K562 (cell line): ENCODE data around the gene KLHL29. TPM values are rescaled to one million over a fixed set of nuclear protein-coding genes. Genes with fewer than 3 reads are reported as not detected.

Source experiments
- ATAC-seq: fragments of 200-7000 bp; cut with Tn5 transposase; 3 replicates; pipeline ENCODE4 v1.9.1; 2020; ENCODE audit warnings: moderate library complexity
- BruUV-seq: library from RNA; stranded (reverse); fragments of 400-500 nt; replicated peaks from 2 replicates; lab custom pipeline; 2021; lab: Mats Ljungman, UMichigan
- CTCF ChIA-PET: fragments of 300-600 bp; formaldehyde crosslinking; extraction: SDS; loops from one replicate; lab custom pipeline; 2021; ENCODE audit warnings: low intra/inter-chr PET ratio; lab: Yijun Ruan, JAX
- POLR2A ChIA-PET: fragments of 300-600, 350-650 bp; sonication (Branson Sonifier 250); formaldehyde crosslinking; extraction: SDS; loops from one replicate; lab custom pipeline; 2021; ENCODE audit warnings: antibody characterized with exemption, inconsistent platforms; lab: Yijun Ruan, JAX
- DNase-seq, 4 experiments: peaks; one replicate each; pipeline versions ENCODE4 v3.0.0 to v3.0.0-alpha.2; 2011 to 2018; ENCODE audit warnings: low spot score in 3 of 4, mixed read lengths in 3 of 4; ENCODE audit errors: extremely low read depth in 1 of 4
- FAIRE-seq: peaks from 2 replicates; lab custom pipeline; 2011; peaks lifted over from hg19 to GRCh38; lab: Jason Lieb, UNC
- H2AFZ ChIP-seq: 2 replicates; pipeline ENCODE4 v1.6.0; 2011; ENCODE audit warnings: low read depth, low read length, control low read depth, inconsistent platforms
- H3K27ac ChIP-seq: fragments of 200-600 bp; 3 replicates; pipeline ENCODE4 v1.8.0; 2011; ENCODE audit warnings: low read depth, mild to moderate bottlenecking, control low read depth, inconsistent platforms, low read length, moderate library complexity, mixed read lengths; ENCODE audit errors: extremely low read depth
- H3K27me3 ChIP-seq, 2 experiments: fragments of 300-600 bp in 1 of 2; 2 replicates in 1 of 2; 3 replicates in 1 of 2; pipeline versions ENCODE4 v1.6.0 to v1.8.0; 2011; ENCODE audit warnings: inconsistent platforms in 2 of 2, low read length in 2 of 2, mild to moderate bottlenecking in 1 of 2, mixed read lengths in 1 of 2, moderate library complexity in 1 of 2; ENCODE audit not compliant: control insufficient read depth in 2 of 2, insufficient read depth in 2 of 2
- H3K36me3 ChIP-seq: fragments of 300-600 bp; 3 replicates; pipeline ENCODE4 v1.8.0; 2011; ENCODE audit warnings: mild to moderate bottlenecking, low read length, inconsistent platforms; ENCODE audit not compliant: control insufficient read depth, insufficient read depth
- H3K4me1 ChIP-seq, 2 experiments: fragments of 200-600 bp in 1 of 2; replicated peaks in 1 of 2; 2 replicates in 1 of 2; 3 replicates in 1 of 2; pipeline versions ENCODE4 v1.5.1 to v1.8.0; 2011; ENCODE audit warnings: inconsistent platforms in 2 of 2, low read length in 2 of 2, mild to moderate bottlenecking in 1 of 2, mixed read lengths in 1 of 2, moderate library complexity in 1 of 2; ENCODE audit not compliant: control insufficient read depth in 2 of 2, insufficient read depth in 2 of 2
- H3K4me2 ChIP-seq: 2 replicates; pipeline ENCODE4 v1.6.1; 2011; ENCODE audit warnings: low read length, control low read depth, inconsistent platforms, mixed read lengths; ENCODE audit not compliant: insufficient read depth
- H3K4me3 ChIP-seq: fragments of 200-600 bp; sonication (generic), shearing (Covaris generic); 2 replicates; pipeline ENCODE4 v1.5.1; 2016; ENCODE audit warnings: control low read depth, inconsistent platforms
- H3K79me2 ChIP-seq: fragments of 200-600 bp; 3 replicates; pipeline ENCODE4 v1.8.0; 2011; ENCODE audit warnings: low read length, inconsistent platforms; ENCODE audit not compliant: control insufficient read depth, insufficient read depth
- H3K9ac ChIP-seq, 2 experiments: 2 replicates each; pipeline versions ENCODE4 v1.6.0 to v1.6.1; 2011; ENCODE audit warnings: low read depth in 2 of 2, low read length in 2 of 2, control low read depth in 1 of 2, inconsistent platforms in 1 of 2, mild to moderate bottlenecking in 1 of 2, mixed read lengths in 1 of 2; ENCODE audit not compliant: insufficient read depth in 1 of 2
- H3K9me1 ChIP-seq: one replicate; pipeline ENCODE4 v1.6.0; 2011; ENCODE audit warnings: inconsistent platforms, mild to moderate bottlenecking, low read length, moderate library complexity; ENCODE audit not compliant: control insufficient read depth, insufficient read depth
- H3K9me3 ChIP-seq: replicated peaks from 2 replicates; pipeline ENCODE4 v1.5.1; 2011; ENCODE audit warnings: low read depth, low read length, inconsistent platforms; ENCODE audit not compliant: control insufficient read depth, insufficient read depth
- H4K20me1 ChIP-seq: replicated peaks from 2 replicates; pipeline ENCODE4 v1.6.1; 2011; ENCODE audit warnings: low read length, inconsistent platforms, mixed read lengths; ENCODE audit not compliant: control insufficient read depth, insufficient read depth
- ETS1 ChIP-seq: conservative IDR thresholded peaks from 2 replicates; pipeline ENCODE4 v1.6.1; 2011; ENCODE audit warnings: low read depth, mild to moderate bottlenecking, low read length; ENCODE audit not compliant: control insufficient read depth
- MAFG ChIP-seq: fragments of 450-650 bp; conservative IDR thresholded peaks from 2 replicates; pipeline ENCODE4 v1.6.1; 2016; ENCODE audit warnings: missing genetic modification characterization, missing compliant biosample characterization
- SIRT6 ChIP-seq: IDR thresholded peaks from one replicate; pipeline ENCODE4 v1.6.1; 2012; ENCODE audit warnings: low read depth, mild to moderate bottlenecking, control low read depth, inconsistent platforms, low read length, moderate library complexity
- TBL1XR1 ChIP-seq, 2 experiments: IDR thresholded peaks; 2 replicates each; pipeline ENCODE4 v1.6.1; 2012; ENCODE audit warnings: improper control_type of control experiment in 2 of 2, low read length in 2 of 2, mild to moderate bottlenecking in 1 of 2
- WGBS: fragments of 100-300 bp; shearing (Covaris generic); methylation state at CpG from one replicate; pipeline ENCODE4 v1.1.6; 2016; ENCODE audit warnings: low coverage, mixed read lengths; ENCODE audit not compliant: insufficient coverage; ENCODE audit errors: missing lambda C conversion rate; 5-methylcytosine and 5-hydroxymethylcytosine counted together
- in situ Hi-C: fragments of 300-500 bp; cut with MboI; formaldehyde crosslinking; loops from 4 replicates; pipeline ENCODE4 v1.15.0; 2018; ENCODE audit warnings: inconsistent platforms, mixed read lengths
- intact Hi-C: fragments of 100-400 bp; cut with micrococcal nuclease; formaldehyde crosslinking; loops from 2 replicates; pipeline ENCODE4 v1.14.2; 2022
- polyA plus RNA-seq, 8 experiments: library from polyadenylated mRNA; depleted of rRNA in 4 of 8; stranded (reverse) in 5 of 8; unstranded in 3 of 8; fragments of >200 nt; fragmentation: Nextera tagmentation in 2 of 8; fragmentation: Illumina TruSeq in 1 of 8; extraction: Ambion mirVana in 2 of 8; extraction: Trizol in 1 of 8; gene quantifications; 2 replicates each; pipeline versions ENCODE4 v1.2.1 to v1.2.3, GENCODE V29; 2011 to 2014; ENCODE audit warnings: inconsistent platforms in 1 of 8, missing spikeins in 1 of 8
- total RNA-seq, 7 experiments: library from RNA; depleted of rRNA in 6 of 7; stranded (reverse); fragments of >200 nt in 6 of 7; fragmentation: Illumina TruSeq in 2 of 7; extraction: Trizol in 2 of 7; gene quantifications; 2 replicates each; pipeline versions ENCODE4 v1.2.1 to v1.2.3, GENCODE V29; 2011 to 2021; ENCODE audit warnings: low replicate concordance in 1 of 7

The KLHL29 gene
- total and polyA plus RNA-seq, 9 of the 15 experiments (the other 6 are each of a cell fraction or from before 2014, with no cell fraction given) = 0.03 to 0.31 (median 0.08) TPM; not detected in 1

- 2% methylated on average over 7 of the region's 7 CpGs for WGBS
- H3K4me1 ChIP-seq = no peaks in the 10 kb centered on the region
- no peak overlapping the region for H2AFZ ChIP-seq
- ATAC-seq = no peak
- H3K9me1 ChIP-seq = no peaks in the 10 kb centered on the region
- ChIA-PET CTCF (no interaction called here), POLR2A (no interaction called here)
- peaks cover 9 to 50% of the 10 kb centered on the region in 2 experiments; a peak in 4 of 5 replicates for H3K27me3 ChIP-seq
- H4K20me1 ChIP-seq = peaks cover 6% of the 10 kb centered on the region; the same call in 1 of the 2 replicates
- no peak overlapping the region for H3K4me2 ChIP-seq
- no peak for FAIRE-seq
- H3K4me3 ChIP-seq = no peak overlapping the region
- no peak for TF ChIP-seq SIRT6
- no peak for TF ChIP-seq TBL1XR1 (IDR thresholded peaks at IDR 0.05; ENCODE audit: low read length in 2 of 2)
- no peak for TF ChIP-seq ETS1
- TF ChIP-seq MAFG (tag) = no peak
- intact Hi-C loops = no loop called here
- in situ Hi-C loops = no loop called here
- H3K79me2 ChIP-seq = no peaks in the 10 kb centered on the region
- DNase-seq = no peak
- H3K9ac ChIP-seq = no peak overlapping the region
- H3K9me3 ChIP-seq = no peaks in the 10 kb centered on the region
- no peaks in the 10 kb centered on the region for H3K36me3 ChIP-seq
- H3K27ac ChIP-seq = no peak overlapping the region
- no TSS peak for BruUV-seq
These were observed 290.5 kb downstream of the KLHL29 start for GRCh38 chr2:23675506-23675905.
